Trophoblast cell (in vitro differentiated cells and primary cell): ENCODE measurements around the gene KPNA6.

ENCODE experiments used
- DNase-seq, 2 donors: peaks; one replicate each; pipeline ENCODE4 v3.0.0-alpha.2; 2016
- H2AFZ ChIP-seq: 2 replicates; pipeline ENCODE4 v1.6.1; 2013; ENCODE audit warnings: low read length, moderate library complexity, mild to moderate bottlenecking; ENCODE audit not compliant: insufficient read depth, poor library complexity
- H2AK5ac ChIP-seq: 2 replicates; pipeline ENCODE4 v1.6.1; 2013; ENCODE audit warnings: mild to moderate bottlenecking, low read length
- H2BK120ac ChIP-seq: 2 replicates; pipeline ENCODE4 v1.6.1; 2013; ENCODE audit warnings: low read length, mild to moderate bottlenecking, moderate library complexity; ENCODE audit not compliant: insufficient read depth, poor library complexity
- H2BK12ac ChIP-seq: 2 replicates; pipeline ENCODE4 v1.6.1; 2013; ENCODE audit warnings: mild to moderate bottlenecking, low read length, moderate library complexity
- H2BK5ac ChIP-seq: 2 replicates; pipeline ENCODE4 v1.6.1; 2013; ENCODE audit warnings: low read length, low read depth, moderate library complexity, mild to moderate bottlenecking; ENCODE audit not compliant: poor library complexity
- H3K14ac ChIP-seq: 2 replicates; pipeline ENCODE4 v1.6.1; 2013; ENCODE audit warnings: mild to moderate bottlenecking, low read length
- H3K18ac ChIP-seq: 2 replicates; pipeline ENCODE4 v1.6.1; 2013; ENCODE audit warnings: mild to moderate bottlenecking, low read length
- H3K23ac ChIP-seq: 2 replicates; pipeline ENCODE4 v1.6.1; 2013; ENCODE audit warnings: low read length
- H3K27ac ChIP-seq: 2 replicates; pipeline ENCODE4 v1.5.1; 2013; ENCODE audit warnings: low read depth, mild to moderate bottlenecking, inconsistent platforms, low read length, moderate library complexity
- H3K27me3 ChIP-seq: 2 replicates; pipeline ENCODE4 v1.6.1; 2013; ENCODE audit warnings: inconsistent platforms, mild to moderate bottlenecking, low read length, moderate library complexity; ENCODE audit not compliant: insufficient read depth
- H3K36me3 ChIP-seq, 2 experiments: 1 replicate in 1 of 2; 2 replicates in 1 of 2; pipeline ENCODE4 v1.6.1; 2013; ENCODE audit warnings: low read length in 2 of 2, mild to moderate bottlenecking in 2 of 2, moderate library complexity in 1 of 2; ENCODE audit not compliant: insufficient read depth in 2 of 2, control insufficient read depth in 1 of 2
- H3K4ac ChIP-seq: 2 replicates; pipeline ENCODE4 v1.6.1; 2013; ENCODE audit warnings: low read depth, mild to moderate bottlenecking, low read length, moderate library complexity
- H3K4me1 ChIP-seq, 2 experiments: 1 replicate in 1 of 2; 2 replicates in 1 of 2; pipeline ENCODE4 v1.6.1; 2013; ENCODE audit warnings: low read length in 2 of 2, mild to moderate bottlenecking in 2 of 2, moderate library complexity in 1 of 2; ENCODE audit not compliant: insufficient read depth in 2 of 2, control insufficient read depth in 1 of 2
- H3K4me2 ChIP-seq: 2 replicates; pipeline ENCODE4 v1.6.1; 2013; ENCODE audit warnings: inconsistent platforms, mild to moderate bottlenecking, low read length, moderate library complexity
- H3K4me3 ChIP-seq: 2 replicates; pipeline ENCODE4 v1.5.1; 2013; ENCODE audit warnings: mild to moderate bottlenecking, low read depth, low read length, inconsistent platforms
- H3K79me1 ChIP-seq: one replicate; pipeline ENCODE4 v1.6.1; 2013; ENCODE audit warnings: low read length
- H3K79me2 ChIP-seq: 2 replicates; pipeline ENCODE4 v1.6.1; 2013; ENCODE audit warnings: low read length, mild to moderate bottlenecking; ENCODE audit not compliant: control insufficient read depth, insufficient read depth, poor library complexity
- H3K9ac ChIP-seq: 2 replicates; pipeline ENCODE4 v1.6.1; 2013; ENCODE audit warnings: mild to moderate bottlenecking, low read length
- H3K9me3 ChIP-seq: 2 replicates; pipeline ENCODE4 v1.6.1; 2013; ENCODE audit warnings: low read depth, mild to moderate bottlenecking, control low read depth, inconsistent platforms, low read length; ENCODE audit not compliant: insufficient read depth
- H4K12ac ChIP-seq: 2 replicates; pipeline ENCODE4 v1.6.1; 2013; ENCODE audit warnings: low read depth, mild to moderate bottlenecking, low read length, moderate library complexity
- H4K8ac ChIP-seq: 2 replicates; pipeline ENCODE4 v1.6.1; 2013; ENCODE audit warnings: low read depth, mild to moderate bottlenecking, low read length, moderate library complexity
- H4K91ac ChIP-seq: one replicate; pipeline ENCODE4 v1.6.1; 2013; ENCODE audit warnings: low read depth, mild to moderate bottlenecking, low read length, moderate library complexity
- WGBS: extraction: QIAGEN DNeasy Blood & Tissue Kit; methylation state at CpG from one replicate; pipeline ENCODE4 v1.1.7; 2013; ENCODE audit warnings: missing lambda C conversion rate; ENCODE audit not compliant: insufficient read length, insufficient coverage; ENCODE audit errors: extremely low coverage; 5-methylcytosine and 5-hydroxymethylcytosine counted together

KPNA6 gene

DNA sequence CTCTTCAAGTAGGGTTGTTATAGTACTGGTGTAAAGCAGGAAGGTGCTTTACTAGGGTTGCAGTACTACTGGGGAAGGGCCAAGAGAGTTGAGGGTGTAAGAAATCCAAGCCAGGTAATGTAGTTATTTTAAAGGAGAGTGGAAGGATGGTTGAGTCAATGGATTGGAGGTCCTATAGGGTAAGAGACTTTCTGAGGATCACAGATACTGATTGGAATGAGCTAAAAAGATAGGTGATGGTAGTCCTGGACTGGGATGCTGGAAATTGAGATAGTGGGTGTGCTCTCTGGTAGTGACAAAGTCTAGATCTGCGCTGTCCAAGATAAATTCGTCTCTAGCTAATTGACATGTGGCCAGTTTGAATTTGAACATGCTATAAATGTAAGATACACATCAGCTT lies 78.6 kb downstream of the KPNA6 start:
- Histone ChIP-seq H3K9me3 (peaks cover 2% of the 10 kb centered on the region), H3K4me2 (no peak overlapping the region), H3K23ac (no peak overlapping the region), H2BK12ac (no peak overlapping the region), H3K18ac (no peak overlapping the region), H3K79me2 (no peaks in the 10 kb centered on the region), H4K8ac (no peak overlapping the region), H3K79me1 (no peaks in the 10 kb centered on the region), H3K27ac (no peak overlapping the region), H3K4ac (no peak overlapping the region), H3K27me3 (no peaks in the 10 kb centered on the region), H2BK5ac (no peak overlapping the region), H2AK5ac (no peak overlapping the region), H3K36me3 (peaks cover 48 to 65% of the 10 kb centered on the region in 2 experiments), H3K4me3 (no peak overlapping the region), H3K4me1 (peaks cover 0 to 3% of the 10 kb centered on the region in 2 experiments), H3K14ac (no peak overlapping the region), H4K91ac (no peak overlapping the region), H4K12ac (no peak overlapping the region), H2AFZ (no peak overlapping the region), H3K9ac (no peak overlapping the region), H2BK120ac (no peak overlapping the region)
- DNase-seq, result no peak
- no CpG with 5 or more reads among the region's 2 CpGs for WGBS

DNA sequence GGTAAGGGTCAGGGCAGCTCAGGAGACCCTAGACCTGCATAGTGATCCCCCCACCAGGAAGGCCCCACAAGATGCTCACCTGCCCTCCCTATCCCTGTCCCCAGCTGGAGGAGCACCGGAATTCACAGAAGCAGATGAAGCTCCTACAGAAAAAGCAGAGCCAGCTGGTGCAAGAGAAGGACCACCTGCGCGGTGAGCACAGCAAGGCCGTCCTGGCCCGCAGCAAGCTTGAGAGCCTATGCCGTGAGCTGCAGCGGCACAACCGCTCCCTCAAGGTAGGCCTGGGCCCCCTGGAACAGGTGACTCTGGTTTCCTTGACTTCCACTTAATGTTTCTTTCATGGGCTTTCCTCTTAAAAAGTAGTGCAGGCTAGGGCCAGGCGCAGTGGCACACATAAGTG lies 80.0 kb downstream of the KPNA6 start:
- Histone ChIP-seq H2AFZ (no peak overlapping the region), H2BK5ac (no peak overlapping the region), H3K79me1 (no peaks in the 10 kb centered on the region), H3K23ac (no peak overlapping the region), H3K9ac (no peak overlapping the region), H3K36me3 (peaks cover 54 to 71% of the 10 kb centered on the region in 2 experiments), H3K4me2 (no peak overlapping the region), H4K8ac (no peak overlapping the region), H2AK5ac (no peak overlapping the region), H3K27me3 (no peaks in the 10 kb centered on the region), H3K4me1 (no peaks in the 10 kb centered on the region), H3K4me3 (no peak overlapping the region), H2BK120ac (no peak overlapping the region), H3K14ac (no peak overlapping the region), H4K12ac (no peak overlapping the region), H3K27ac (no peak overlapping the region), H4K91ac (no peak overlapping the region), H2BK12ac (no peak overlapping the region), H3K79me2 (no peaks in the 10 kb centered on the region), H3K9me3 (peaks cover 2% of the 10 kb centered on the region), H3K18ac (no peak overlapping the region), H3K4ac (no peak overlapping the region)
- WGBS, result no CpG with 5 or more reads among the region's 9 CpGs
- DNase-seq, result no peak

DNA sequence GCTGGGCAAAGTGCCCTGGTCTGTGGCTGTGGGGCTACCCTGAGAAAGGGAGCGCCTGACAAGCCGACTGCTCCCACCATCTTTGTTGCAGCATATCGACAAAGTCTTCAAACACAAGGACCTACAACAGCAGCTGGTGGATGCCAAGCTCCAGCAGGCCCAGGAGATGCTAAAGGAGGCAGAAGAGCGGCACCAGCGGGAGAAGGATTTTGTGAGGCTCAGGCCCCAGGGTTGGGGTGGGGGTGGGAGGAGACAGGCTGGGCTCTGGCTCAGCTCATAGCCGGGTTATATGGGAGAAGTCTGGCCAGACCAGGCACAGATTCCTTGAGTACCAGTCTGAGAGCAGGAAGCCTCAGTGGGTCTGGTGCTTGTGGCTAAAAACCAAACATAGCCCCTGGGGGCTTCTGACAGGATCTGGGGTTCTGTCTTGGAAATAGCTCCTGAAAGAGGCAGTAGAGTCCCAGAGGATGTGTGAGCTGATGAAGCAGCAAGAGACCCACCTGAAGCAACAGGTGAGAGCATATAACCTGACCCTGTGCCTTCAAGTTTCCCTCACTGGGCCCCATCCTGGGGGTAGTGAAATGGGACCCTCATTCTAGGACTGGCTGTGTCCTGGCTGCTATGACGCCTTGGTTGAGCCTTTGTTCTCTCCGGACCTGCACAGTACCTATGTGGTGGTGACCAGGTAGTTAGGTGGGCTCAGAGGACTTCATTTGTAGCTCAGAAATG lies 84.5 kb downstream of the KPNA6 start:
- Histone ChIP-seq H3K4ac (no peak overlapping the region), H4K91ac (no peak overlapping the region), H2AK5ac (no peak overlapping the region), H3K18ac (no peak overlapping the region), H3K9ac (no peak overlapping the region), H3K9me3 (peaks cover 1% of the 10 kb centered on the region), H3K79me1 (no peaks in the 10 kb centered on the region), H3K27me3 (no peaks in the 10 kb centered on the region), H3K79me2 (no peaks in the 10 kb centered on the region), H3K23ac (no peak overlapping the region), H3K4me1 (no peaks in the 10 kb centered on the region), H4K8ac (no peak overlapping the region), H4K12ac (no peak overlapping the region), H3K14ac (no peak overlapping the region), H2BK5ac (no peak overlapping the region), H2BK120ac (no peak overlapping the region), H3K27ac (no peak overlapping the region), H3K4me2 (no peak overlapping the region), H2BK12ac (no peak overlapping the region), H2AFZ (no peak overlapping the region), H3K36me3 (peaks cover 80 to 93% of the 10 kb centered on the region in 2 experiments), H3K4me3 (no peak overlapping the region)
- WGBS, result no CpG with 5 or more reads among the region's 8 CpGs
- DNase-seq, result no peak

DNA sequence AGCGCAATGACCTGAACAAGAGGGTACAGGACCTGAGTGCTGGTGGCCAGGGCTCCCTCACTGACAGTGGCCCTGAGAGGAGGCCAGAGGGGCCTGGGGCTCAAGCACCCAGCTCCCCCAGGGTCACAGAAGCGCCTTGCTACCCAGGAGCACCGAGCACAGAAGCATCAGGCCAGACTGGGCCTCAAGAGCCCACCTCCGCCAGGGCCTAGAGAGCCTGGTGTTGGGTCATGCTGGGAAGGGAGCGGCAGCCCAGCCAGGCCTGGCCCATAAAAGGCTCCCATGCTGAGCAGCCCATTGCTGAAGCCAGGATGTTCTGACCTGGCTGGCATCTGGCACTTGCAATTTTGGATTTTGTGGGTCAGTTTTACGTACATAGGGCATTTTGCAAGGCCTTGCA lies 87.1 kb downstream of the KPNA6 start:
- H4K91ac ChIP-seq, result no peak overlapping the region
- no peak overlapping the region for H3K23ac ChIP-seq
- peaks cover 66 to 77% of the 10 kb centered on the region in 2 experiments for H3K36me3 ChIP-seq
- H2AK5ac ChIP-seq, result no peak overlapping the region
- H3K9ac ChIP-seq, result no peak overlapping the region
- H3K4me3 ChIP-seq, result no peak overlapping the region
- no peak overlapping the region for H3K4ac ChIP-seq
- H2AFZ ChIP-seq, result no peak overlapping the region
- no peak overlapping the region for H3K4me2 ChIP-seq
- H3K9me3 ChIP-seq, result no peaks in the 10 kb centered on the region
- H2BK120ac ChIP-seq, result no peak overlapping the region
- H3K79me1 ChIP-seq, result no peaks in the 10 kb centered on the region
- H3K18ac ChIP-seq, result no peak overlapping the region
- no peak overlapping the region for H3K27ac ChIP-seq
- DNase-seq, result no peak
- WGBS, result no CpG with 5 or more reads among the region's 6 CpGs
- no peak overlapping the region for H4K12ac ChIP-seq
- no peak overlapping the region for H3K14ac ChIP-seq
- no peaks in the 10 kb centered on the region for H3K4me1 ChIP-seq
- H2BK5ac ChIP-seq, result no peak overlapping the region
- no peaks in the 10 kb centered on the region for H3K27me3 ChIP-seq
- H2BK12ac ChIP-seq, result no peak overlapping the region
- no peak overlapping the region for H4K8ac ChIP-seq
- no peaks in the 10 kb centered on the region for H3K79me2 ChIP-seq
